ENCODE measurements around the gene CARTPT.

Gene CARTPT

GRCh38 chr5:71703941-71704340 is 15.1 kb upstream of the CARTPT start:
- TF ChIP-seq CTCF (IDR thresholded peaks at IDR 0.05; ENCODE audit: low read depth, low read length) = no peak
- DNase-seq (ENCODE audit: extremely low read depth, low read depth) = no peak

GRCh38 chr5:71705421-71705820 is 13.7 kb upstream of the CARTPT start:
- TF ChIP-seq CTCF (IDR thresholded peaks at IDR 0.05; ENCODE audit: low read depth, low read length) = no peak
- no peak for DNase-seq (ENCODE audit: extremely low read depth, low read depth)

GRCh38 chr5:71706906-71707305 is 12.2 kb upstream of the CARTPT start:
- DNase-seq (ENCODE audit: extremely low read depth, low read depth) = no peak
- TF ChIP-seq CTCF (IDR thresholded peaks at IDR 0.05; ENCODE audit: low read depth, low read length) = no peak

GRCh38 chr5:71711610-71712009 is 7.5 kb upstream of the CARTPT start:
- no peak for TF ChIP-seq CTCF (IDR thresholded peaks at IDR 0.05; ENCODE audit: low read depth, low read length)
- no peak for DNase-seq (ENCODE audit: extremely low read depth, low read depth)

- no peak for DNase-seq (ENCODE audit: extremely low read depth, low read depth)
- TF ChIP-seq CTCF (IDR thresholded peaks at IDR 0.05; ENCODE audit: low read depth, low read length) = no peak
These were observed 4.2 kb upstream of the CARTPT start for GRCh38 chr5:71714911-71715310.

- TF ChIP-seq CTCF (IDR thresholded peaks at IDR 0.05; ENCODE audit: low read depth, low read length) = no peak
- no peak for DNase-seq (ENCODE audit: extremely low read depth, low read depth)
These were observed 8.9 kb downstream of the CARTPT start for GRCh38 chr5:71727978-71728377.

- TF ChIP-seq CTCF (IDR thresholded peaks at IDR 0.05; ENCODE audit: low read depth, low read length) = no peak
- DNase-seq (ENCODE audit: extremely low read depth, low read depth) = no peak
These were observed 11.9 kb downstream of the CARTPT start for GRCh38 chr5:71731015-71731414.

Data from AG09319 (cell line).